ENCODE results near the gene LYL1.

DNA sequence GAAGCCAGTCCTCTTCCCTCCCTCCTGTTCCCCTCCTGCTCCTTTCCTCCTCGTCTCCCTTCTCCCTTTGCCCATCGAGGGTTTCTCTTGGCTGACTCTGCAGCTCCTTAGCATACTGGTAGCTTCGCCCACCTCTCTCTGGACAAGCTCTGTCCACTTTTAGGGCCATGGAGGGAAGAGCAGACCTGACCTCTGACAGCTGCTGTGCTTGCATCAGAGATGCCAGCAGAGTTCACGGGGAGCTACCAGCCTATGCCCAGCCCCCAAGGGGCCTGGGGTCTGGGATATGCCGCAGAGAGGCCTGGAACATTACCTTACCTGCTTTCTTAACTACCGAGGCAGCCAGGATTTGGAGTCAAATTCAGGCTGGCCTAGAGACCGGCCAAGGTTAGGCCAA, 19.7 kb downstream of the LYL1 start:
- TF ChIP-seq, protein P1, sequence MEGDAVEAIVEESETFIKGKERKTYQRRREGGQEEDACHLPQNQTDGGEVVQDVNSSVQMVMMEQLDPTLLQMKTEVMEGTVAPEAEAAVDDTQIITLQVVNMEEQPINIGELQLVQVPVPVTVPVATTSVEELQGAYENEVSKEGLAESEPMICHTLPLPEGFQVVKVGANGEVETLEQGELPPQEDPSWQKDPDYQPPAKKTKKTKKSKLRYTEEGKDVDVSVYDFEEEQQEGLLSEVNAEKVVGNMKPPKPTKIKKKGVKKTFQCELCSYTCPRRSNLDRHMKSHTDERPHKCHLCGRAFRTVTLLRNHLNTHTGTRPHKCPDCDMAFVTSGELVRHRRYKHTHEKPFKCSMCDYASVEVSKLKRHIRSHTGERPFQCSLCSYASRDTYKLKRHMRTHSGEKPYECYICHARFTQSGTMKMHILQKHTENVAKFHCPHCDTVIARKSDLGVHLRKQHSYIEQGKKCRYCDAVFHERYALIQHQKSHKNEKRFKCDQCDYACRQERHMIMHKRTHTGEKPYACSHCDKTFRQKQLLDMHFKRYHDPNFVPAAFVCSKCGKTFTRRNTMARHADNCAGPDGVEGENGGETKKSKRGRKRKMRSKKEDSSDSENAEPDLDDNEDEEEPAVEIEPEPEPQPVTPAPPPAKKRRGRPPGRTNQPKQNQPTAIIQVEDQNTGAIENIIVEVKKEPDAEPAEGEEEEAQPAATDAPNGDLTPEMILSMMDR (IDR thresholded peaks at IDR 0.05; ENCODE audit: low read depth, low read length), result no peak
- TF ChIP-seq MYC (IDR thresholded peaks at IDR 0.05; ENCODE audit: low read depth, low read length), result no peak

Measured in NB4 (cell line).